GM19238 (cell line): ENCODE data around the gene MAP3K13.

Experiments
- DNase-seq: peaks from one replicate; pipeline ENCODE4 v3.0.0; 2011; ENCODE audit warnings: low spot score; ENCODE audit not compliant: insufficient read length

Gene MAP3K13, protein sequence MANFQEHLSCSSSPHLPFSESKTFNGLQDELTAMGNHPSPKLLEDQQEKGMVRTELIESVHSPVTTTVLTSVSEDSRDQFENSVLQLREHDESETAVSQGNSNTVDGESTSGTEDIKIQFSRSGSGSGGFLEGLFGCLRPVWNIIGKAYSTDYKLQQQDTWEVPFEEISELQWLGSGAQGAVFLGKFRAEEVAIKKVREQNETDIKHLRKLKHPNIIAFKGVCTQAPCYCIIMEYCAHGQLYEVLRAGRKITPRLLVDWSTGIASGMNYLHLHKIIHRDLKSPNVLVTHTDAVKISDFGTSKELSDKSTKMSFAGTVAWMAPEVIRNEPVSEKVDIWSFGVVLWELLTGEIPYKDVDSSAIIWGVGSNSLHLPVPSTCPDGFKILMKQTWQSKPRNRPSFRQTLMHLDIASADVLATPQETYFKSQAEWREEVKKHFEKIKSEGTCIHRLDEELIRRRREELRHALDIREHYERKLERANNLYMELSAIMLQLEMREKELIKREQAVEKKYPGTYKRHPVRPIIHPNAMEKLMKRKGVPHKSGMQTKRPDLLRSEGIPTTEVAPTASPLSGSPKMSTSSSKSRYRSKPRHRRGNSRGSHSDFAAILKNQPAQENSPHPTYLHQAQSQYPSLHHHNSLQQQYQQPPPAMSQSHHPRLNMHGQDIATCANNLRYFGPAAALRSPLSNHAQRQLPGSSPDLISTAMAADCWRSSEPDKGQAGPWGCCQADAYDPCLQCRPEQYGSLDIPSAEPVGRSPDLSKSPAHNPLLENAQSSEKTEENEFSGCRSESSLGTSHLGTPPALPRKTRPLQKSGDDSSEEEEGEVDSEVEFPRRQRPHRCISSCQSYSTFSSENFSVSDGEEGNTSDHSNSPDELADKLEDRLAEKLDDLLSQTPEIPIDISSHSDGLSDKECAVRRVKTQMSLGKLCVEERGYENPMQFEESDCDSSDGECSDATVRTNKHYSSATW

DNA sequence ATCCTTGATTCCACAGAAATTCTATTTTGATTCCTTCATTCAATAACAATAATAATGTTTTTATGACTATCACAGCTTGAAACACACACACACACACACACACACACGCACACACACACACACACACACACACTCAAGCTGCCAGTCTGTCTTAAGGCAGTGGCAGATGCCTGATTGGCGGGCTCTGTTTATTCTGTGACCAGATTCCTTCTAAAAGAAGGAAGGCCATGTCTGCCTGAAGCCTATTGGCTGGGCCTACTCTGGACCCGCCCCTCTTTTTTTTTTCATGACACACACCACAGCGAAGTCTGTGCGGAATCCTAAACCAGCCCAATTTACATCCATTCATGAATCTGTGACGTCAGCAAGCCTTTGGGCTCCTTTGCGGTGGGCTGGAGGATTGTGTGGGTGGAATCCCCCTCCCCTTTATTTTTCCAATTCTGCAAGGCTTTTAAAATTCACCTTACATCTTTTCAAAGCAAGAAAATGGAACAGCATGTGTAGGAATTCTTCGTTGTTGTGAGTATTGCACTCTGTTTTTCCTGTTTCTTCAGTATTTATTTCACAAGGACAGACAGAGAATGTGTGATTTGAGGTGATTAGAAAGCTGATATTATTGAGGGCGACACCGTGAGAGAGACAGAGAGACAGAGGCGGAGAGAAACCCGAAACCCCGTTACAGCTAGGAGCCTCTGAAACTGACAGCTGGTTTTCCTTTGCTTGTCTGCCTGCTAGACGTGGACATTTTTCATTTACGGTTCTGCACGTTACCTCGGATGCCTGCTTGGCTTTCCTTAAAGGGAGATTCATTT is at the start of gene MAP3K13:
Gene MAP3K13 (plus strand): TSS at position 287 of the 812 bp plus-strand sequence. CDS start 65,446 bp downstream, outside the sequence.
- DNase-seq = peak; percentile 50

DNA sequence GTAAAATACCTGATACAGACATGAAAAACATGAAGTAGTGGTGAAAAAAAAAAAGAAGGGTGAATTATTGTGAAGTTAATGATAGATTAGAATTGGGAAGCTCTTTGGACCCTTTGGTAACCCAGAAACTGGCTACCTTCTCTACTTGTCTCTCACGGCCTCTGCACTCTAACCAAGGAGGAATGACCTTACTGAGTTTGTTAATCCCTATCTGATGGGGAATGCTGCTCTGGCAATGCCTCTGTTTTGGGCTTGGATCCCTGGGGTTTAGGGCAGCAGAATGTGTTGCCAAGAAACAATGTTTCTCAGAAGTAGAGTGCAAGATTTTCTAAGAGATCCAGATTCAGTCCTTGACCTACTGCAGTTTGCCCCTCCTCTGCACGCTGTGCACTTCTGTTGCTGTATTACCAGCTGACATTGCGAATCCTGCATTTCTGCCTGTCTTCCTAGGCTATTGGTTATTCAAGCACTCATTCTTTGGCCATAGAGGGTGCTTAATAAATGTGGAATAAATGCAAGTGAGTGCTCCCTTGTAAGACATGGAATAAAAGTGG is 49.2 kb upstream of the MAP3K13 start:
- no peak for DNase-seq

GRCh38 chr3:185316740-185317412 is 46.1 kb upstream of the MAP3K13 start:
- DNase-seq = no peak

DNA sequence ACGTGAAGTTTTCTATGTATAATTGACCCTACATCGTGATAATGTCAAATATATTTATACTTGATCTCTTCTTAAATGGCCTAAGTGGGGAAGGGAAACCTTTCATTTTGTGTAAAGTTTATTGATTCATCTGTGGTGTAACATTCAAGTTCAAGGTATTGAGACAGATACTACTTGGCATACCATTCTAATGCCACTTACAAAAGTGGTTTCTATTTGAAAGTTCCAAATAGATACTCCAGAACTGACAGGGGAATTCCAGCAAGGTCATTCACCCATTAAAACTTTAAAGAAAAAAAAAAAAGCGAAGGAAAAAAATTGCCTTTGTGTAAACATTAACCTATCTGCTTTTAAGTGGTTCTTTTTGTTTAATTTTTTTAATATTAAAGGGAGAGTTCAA is 45.3 kb upstream of the MAP3K13 start:
- no peak for DNase-seq

GRCh38 chr3:185318141-185318540 is 44.8 kb upstream of the MAP3K13 start:
- no peak for DNase-seq

GRCh38 chr3:185319801-185320200 is 43.1 kb upstream of the MAP3K13 start:
- DNase-seq = no peak

DNA sequence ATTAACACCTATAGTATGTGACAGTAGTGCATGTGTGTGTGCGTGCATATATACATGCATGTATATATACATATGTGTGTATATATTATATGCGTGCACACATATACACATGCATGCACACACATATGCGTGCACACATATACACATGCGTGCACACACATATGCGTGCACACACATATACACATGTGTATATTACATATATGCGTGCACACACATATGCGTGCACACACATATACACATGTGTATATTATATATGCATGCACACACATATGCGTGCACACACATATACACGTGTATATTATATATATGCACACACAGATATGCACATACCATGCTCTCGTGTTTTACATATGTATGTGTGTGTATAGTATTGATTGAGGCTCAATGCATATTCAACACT is 42.0 kb upstream of the MAP3K13 start:
- no peak for DNase-seq

GRCh38 chr3:185322101-185322719 is 40.7 kb upstream of the MAP3K13 start:
- DNase-seq = no peak

DNA sequence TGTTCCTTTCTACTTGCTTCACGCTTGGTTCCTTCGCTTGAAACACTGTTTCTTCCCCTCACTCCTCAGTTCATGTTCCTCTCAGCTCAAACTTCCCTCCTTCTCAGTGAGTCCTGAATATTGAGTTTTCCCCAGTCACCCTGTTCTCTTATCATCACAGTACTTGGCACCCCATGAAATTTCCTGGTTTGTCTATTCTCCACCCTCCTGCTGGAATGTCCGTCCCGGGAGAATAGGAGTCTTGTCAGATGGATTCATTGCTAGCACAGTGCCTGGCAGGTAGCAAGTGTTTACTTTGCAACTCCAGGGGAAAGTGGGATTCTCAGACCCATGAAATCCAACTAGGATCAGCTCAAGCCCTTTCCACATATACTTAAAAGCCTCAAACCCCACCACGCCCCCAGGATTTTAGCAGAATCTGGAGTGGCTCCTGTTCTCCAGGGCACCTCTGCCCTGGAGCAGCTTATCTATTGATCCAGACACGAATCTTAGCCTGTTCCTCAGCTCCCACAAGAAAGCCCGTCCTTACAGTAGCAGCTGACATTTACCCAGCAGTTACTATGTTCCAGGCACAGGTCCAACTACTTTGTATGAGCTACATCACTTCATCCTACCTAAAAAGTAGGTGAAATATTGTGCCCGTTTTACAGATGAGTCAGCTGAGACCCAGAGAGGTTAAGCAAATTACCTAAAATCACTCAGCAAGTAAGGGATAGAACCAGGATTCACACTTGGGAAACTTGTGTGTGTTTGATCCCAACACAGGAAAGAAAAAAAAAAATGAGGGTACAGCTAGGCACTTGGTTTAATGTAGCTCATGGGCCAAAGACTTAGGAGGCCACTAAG is 36.8 kb upstream of the MAP3K13 start:
- DNase-seq = no peak

DNA sequence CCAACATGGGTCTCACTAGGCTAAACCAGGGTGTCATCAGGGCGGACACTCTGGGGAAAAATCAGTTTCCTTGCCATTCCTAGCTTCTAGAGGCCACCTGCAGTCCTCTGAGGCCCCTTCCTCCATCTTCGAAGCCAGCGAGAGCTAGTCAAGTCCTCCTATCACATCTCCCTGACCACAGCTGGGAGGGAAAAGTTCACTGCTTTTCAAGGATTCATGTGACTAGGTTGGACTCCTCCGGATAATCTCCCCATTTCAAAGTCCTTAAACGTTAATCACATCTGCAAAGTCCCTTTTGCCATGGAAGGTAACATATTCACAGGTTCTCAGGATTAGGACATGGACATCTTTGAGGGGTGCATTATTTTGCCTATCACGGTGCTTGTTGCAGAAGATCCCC is 35.9 kb upstream of the MAP3K13 start:
- DNase-seq = no peak

GRCh38 chr3:185328324-185329004 is 34.5 kb upstream of the MAP3K13 start:
- no peak for DNase-seq

GRCh38 chr3:185330238-185330637 is 32.7 kb upstream of the MAP3K13 start:
- no peak for DNase-seq

- DNase-seq = no peak
Measured at GRCh38 chr3:185330644-185331043, 32.3 kb upstream of the MAP3K13 start.

- DNase-seq = peak; percentile 30
Measured at GRCh38 chr3:185332026-185332735, 30.8 kb upstream of the MAP3K13 start.

DNA sequence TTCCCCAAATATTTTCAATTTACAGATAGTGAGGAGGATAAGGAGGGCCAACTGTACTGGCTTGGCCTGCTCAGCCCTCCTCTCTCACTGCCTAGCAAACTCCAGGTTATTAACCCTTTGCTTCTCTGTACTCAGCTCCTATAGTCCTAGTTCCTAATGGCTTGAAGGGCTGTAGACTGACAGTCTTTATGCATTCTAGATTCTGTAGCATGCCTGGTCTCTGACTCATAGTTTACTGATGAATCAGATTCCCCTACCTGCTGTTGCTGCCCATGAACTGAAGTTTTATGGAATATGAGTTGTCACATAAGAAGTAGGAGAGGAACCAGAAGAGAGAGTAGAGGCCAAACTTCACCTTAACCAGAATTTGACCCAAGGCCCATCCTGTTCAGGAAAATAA is 27.1 kb upstream of the MAP3K13 start:
- no peak for DNase-seq

- no peak for DNase-seq
Measured at GRCh38 chr3:185337231-185337816, 25.6 kb upstream of the MAP3K13 start.

- no peak for DNase-seq
Measured at GRCh38 chr3:185339945-185340344, 23.0 kb upstream of the MAP3K13 start.

- DNase-seq = no peak
Measured at GRCh38 chr3:185340751-185341150, 22.2 kb upstream of the MAP3K13 start.
